Measurements from ENCODE around the gene ANXA6.

ANXA6 gene

DNA sequence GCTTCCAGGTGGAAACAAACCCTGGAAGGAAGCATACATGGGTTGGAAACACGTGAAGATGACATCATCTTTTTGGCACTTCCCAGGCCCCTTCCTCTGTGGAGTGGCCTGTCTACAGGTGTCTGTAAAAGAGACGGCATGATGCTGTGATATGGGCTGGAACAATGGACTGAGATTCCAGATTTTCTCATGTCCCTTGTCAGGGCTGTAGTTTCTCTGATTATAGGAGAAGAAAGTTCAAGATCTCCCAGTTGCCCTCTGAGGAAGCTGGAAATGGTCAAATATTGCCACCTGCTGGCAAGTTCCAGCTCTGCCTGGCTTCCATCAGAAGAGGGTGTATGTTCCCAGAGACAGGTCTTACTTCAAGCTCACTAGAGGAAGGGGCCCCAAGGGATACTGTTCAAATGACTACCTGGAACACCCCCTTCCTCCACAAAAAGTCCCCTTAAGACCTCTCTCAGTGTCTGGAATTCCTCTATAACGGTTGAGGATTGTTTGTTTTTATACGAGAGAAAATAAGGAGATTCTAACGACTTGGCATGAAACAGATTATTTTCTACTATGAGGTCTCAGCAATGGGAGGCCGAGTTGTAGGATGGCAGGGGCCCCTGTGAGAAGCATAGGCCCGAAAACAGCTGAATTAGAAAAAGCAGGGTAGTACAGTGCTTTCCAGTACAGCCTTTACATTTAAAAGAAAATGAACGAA, 7.3 kb upstream of the ANXA6 start:
- TF ChIP-seq ZNF565 (CRISPR knock-in tag; conservative IDR thresholded peaks at IDR 0.05; ENCODE audit: low read depth): no peak
- TF ChIP-seq CSDC2 (CRISPR knock-in tag; IDR thresholded peaks at IDR 0.05): no peak
- no peak for TF ChIP-seq PATZ1 (CRISPR knock-in tag; IDR thresholded peaks at IDR 0.05; ENCODE audit: borderline replicate concordance)
- TF ChIP-seq, protein P1, sequence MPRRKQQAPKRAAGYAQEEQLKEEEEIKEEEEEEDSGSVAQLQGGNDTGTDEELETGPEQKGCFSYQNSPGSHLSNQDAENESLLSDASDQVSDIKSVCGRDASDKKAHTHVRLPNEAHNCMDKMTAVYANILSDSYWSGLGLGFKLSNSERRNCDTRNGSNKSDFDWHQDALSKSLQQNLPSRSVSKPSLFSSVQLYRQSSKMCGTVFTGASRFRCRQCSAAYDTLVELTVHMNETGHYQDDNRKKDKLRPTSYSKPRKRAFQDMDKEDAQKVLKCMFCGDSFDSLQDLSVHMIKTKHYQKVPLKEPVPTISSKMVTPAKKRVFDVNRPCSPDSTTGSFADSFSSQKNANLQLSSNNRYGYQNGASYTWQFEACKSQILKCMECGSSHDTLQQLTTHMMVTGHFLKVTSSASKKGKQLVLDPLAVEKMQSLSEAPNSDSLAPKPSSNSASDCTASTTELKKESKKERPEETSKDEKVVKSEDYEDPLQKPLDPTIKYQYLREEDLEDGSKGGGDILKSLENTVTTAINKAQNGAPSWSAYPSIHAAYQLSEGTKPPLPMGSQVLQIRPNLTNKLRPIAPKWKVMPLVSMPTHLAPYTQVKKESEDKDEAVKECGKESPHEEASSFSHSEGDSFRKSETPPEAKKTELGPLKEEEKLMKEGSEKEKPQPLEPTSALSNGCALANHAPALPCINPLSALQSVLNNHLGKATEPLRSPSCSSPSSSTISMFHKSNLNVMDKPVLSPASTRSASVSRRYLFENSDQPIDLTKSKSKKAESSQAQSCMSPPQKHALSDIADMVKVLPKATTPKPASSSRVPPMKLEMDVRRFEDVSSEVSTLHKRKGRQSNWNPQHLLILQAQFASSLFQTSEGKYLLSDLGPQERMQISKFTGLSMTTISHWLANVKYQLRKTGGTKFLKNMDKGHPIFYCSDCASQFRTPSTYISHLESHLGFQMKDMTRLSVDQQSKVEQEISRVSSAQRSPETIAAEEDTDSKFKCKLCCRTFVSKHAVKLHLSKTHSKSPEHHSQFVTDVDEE (CRISPR knock-in tag; IDR thresholded peaks at IDR 0.05): no peak
- TF ChIP-seq RARB (CRISPR knock-in tag; IDR thresholded peaks at IDR 0.05): no peak
- TF ChIP-seq, protein P2, sequence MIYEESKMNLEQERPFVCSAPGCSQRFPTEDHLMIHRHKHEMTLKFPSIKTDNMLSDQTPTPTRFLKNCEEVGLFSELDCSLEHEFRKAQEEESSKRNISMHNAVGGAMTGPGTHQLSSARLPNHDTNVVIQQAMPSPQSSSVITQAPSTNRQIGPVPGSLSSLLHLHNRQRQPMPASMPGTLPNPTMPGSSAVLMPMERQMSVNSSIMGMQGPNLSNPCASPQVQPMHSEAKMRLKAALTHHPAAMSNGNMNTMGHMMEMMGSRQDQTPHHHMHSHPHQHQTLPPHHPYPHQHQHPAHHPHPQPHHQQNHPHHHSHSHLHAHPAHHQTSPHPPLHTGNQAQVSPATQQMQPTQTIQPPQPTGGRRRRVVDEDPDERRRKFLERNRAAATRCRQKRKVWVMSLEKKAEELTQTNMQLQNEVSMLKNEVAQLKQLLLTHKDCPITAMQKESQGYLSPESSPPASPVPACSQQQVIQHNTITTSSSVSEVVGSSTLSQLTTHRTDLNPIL (CRISPR knock-in tag; IDR thresholded peaks at IDR 0.05; ENCODE audit: low read depth): no peak
- TF ChIP-seq PPARA (CRISPR knock-in tag; IDR thresholded peaks at IDR 0.05; ENCODE audit: borderline replicate concordance): no peak
- no peak for TF ChIP-seq ARNTL (CRISPR knock-in tag; IDR thresholded peaks at IDR 0.05; ENCODE audit: borderline replicate concordance, low read depth)
- ATAC-seq: peak; percentile 100

GRCh38 chr5:151162776-151163175, 5.2 kb upstream of the ANXA6 start:
- TF ChIP-seq SNAI2 (CRISPR knock-in tag; IDR thresholded peaks at IDR 0.05): no peak
- TF ChIP-seq RARB (CRISPR knock-in tag; IDR thresholded peaks at IDR 0.05): no peak
- no peak for TF ChIP-seq ZNF70 (CRISPR knock-in tag; IDR thresholded peaks at IDR 0.05)
- TF ChIP-seq ESRRG (CRISPR knock-in tag; IDR thresholded peaks at IDR 0.05): no peak
- TF ChIP-seq TCF4 (CRISPR knock-in tag; IDR thresholded peaks at IDR 0.05; ENCODE audit: borderline replicate concordance): no peak
- no peak for TF ChIP-seq ZC3H10 (CRISPR knock-in tag; IDR thresholded peaks at IDR 0.05)
- TF ChIP-seq, protein P2 (CRISPR knock-in tag; IDR thresholded peaks at IDR 0.05; ENCODE audit: low read depth): no peak
- TF ChIP-seq, protein P1 (CRISPR knock-in tag; IDR thresholded peaks at IDR 0.05): no peak
- no peak for TF ChIP-seq BACH2 (CRISPR knock-in tag; IDR thresholded peaks at IDR 0.05; ENCODE audit: borderline replicate concordance)
- no peak for TF ChIP-seq ZFP30 (CRISPR knock-in tag; IDR thresholded peaks at IDR 0.05)
- TF ChIP-seq CSDC2 (CRISPR knock-in tag; IDR thresholded peaks at IDR 0.05): no peak
- TF ChIP-seq POU6F1 (CRISPR knock-in tag; IDR thresholded peaks at IDR 0.05; ENCODE audit: borderline replicate concordance, low read depth): no peak
- TF ChIP-seq PATZ1 (CRISPR knock-in tag; IDR thresholded peaks at IDR 0.05; ENCODE audit: borderline replicate concordance): no peak
- no peak for TF ChIP-seq ZNF565 (CRISPR knock-in tag; conservative IDR thresholded peaks at IDR 0.05; ENCODE audit: low read depth)
- no peak for TF ChIP-seq GLIS3 (CRISPR knock-in tag; IDR thresholded peaks at IDR 0.05)
- TF ChIP-seq ARNTL (CRISPR knock-in tag; IDR thresholded peaks at IDR 0.05; ENCODE audit: borderline replicate concordance, low read depth): no peak
- no peak for TF ChIP-seq TOX (CRISPR knock-in tag; IDR thresholded peaks at IDR 0.05; ENCODE audit: borderline replicate concordance)
- ATAC-seq: no peak

All from SK-N-SH treated with all-trans-retinoic acid at 6 μM for 48 hours (cell line).